Erythroblast (primary cell): ENCODE results near the gene HELZ.
"Not testable (repeated sequence)": the region's sequence is repeated elsewhere in the genome, so short reads cannot be mapped to it uniquely, and the experiment has no call there.

Experiments
- DNase-seq, 2 experiments: peaks; one replicate each; lab custom pipeline; 2025; lab: John Stamatoyannopoulos, UW
- GATA1 ChIP-seq: IDR thresholded peaks from 2 replicates; pipeline ENCODE4 v1.6.1; 2011; ENCODE audit warnings: low read depth, mild to moderate bottlenecking, control low read depth, low read length, moderate library complexity
- POLR2A ChIP-seq: IDR thresholded peaks from 2 replicates; pipeline ENCODE4 v1.6.1; 2011; ENCODE audit warnings: mild to moderate bottlenecking, low read length

The HELZ gene

GRCh38 chr17:67202503-67202902 is 42.5 kb downstream of the HELZ start:
- TF ChIP-seq GATA1 (no peak), POLR2A (no peak)
- DNase-seq, result no peak

GRCh38 chr17:67200727-67201301 is 44.2 kb downstream of the HELZ start:
- peak; percentile 7 to 23 for DNase-seq
- TF ChIP-seq GATA1, result no peak
- TF ChIP-seq POLR2A, result no peak

GRCh38 chr17:67198131-67198530 is 46.9 kb downstream of the HELZ start:
- DNase-seq, result no peak
- TF ChIP-seq POLR2A, result no peak
- no peak for TF ChIP-seq GATA1

GRCh38 chr17:67197023-67197422 is 48.0 kb downstream of the HELZ start:
- DNase-seq, result not testable (repeated sequence)

- TF ChIP-seq POLR2A, result no peak
- TF ChIP-seq GATA1, result no peak
- DNase-seq, result no peak
Observed at GRCh38 chr17:67196422-67196821, 48.6 kb downstream of the HELZ start.

GRCh38 chr17:67194134-67194533 is 50.9 kb downstream of the HELZ start:
- no peak for TF ChIP-seq GATA1
- no peak for TF ChIP-seq POLR2A
- DNase-seq, result no peak

- TF ChIP-seq GATA1, result no peak
- no peak for TF ChIP-seq POLR2A
- no peak for DNase-seq
Observed at GRCh38 chr17:67187927-67188326, 57.1 kb downstream of the HELZ start.

GRCh38 chr17:67186782-67187181 is 58.2 kb downstream of the HELZ start:
- TF ChIP-seq POLR2A, result no peak
- no peak for TF ChIP-seq GATA1

GRCh38 chr17:67183531-67183930 is 61.5 kb downstream of the HELZ start:
- no peak for DNase-seq
- no peak for TF ChIP-seq POLR2A
- TF ChIP-seq GATA1, result no peak

More at GRCh38 chr17:67186782-67187181, 58.2 kb downstream of the HELZ start:
- no peak for DNase-seq

- TF ChIP-seq GATA1 (no peak), POLR2A (no peak)
- DNase-seq, result no peak
Observed at GRCh38 chr17:67181825-67182224, 63.2 kb downstream of the HELZ start.

- DNase-seq, result no peak
- TF ChIP-seq POLR2A (no peak), GATA1 (no peak)
Observed at GRCh38 chr17:67180275-67180674, 64.7 kb downstream of the HELZ start.

GRCh38 chr17:67178555-67178954 is 66.4 kb downstream of the HELZ start:
- TF ChIP-seq GATA1 (no peak), POLR2A (no peak)

GRCh38 chr17:67177732-67178131 is 67.3 kb downstream of the HELZ start:
- DNase-seq, result no peak
- no peak for TF ChIP-seq POLR2A
- no peak for TF ChIP-seq GATA1

More at GRCh38 chr17:67178555-67178954, 66.4 kb downstream of the HELZ start:
- DNase-seq, result no peak

GRCh38 chr17:67174190-67174589 is 70.8 kb downstream of the HELZ start:
- no peak for TF ChIP-seq POLR2A
- TF ChIP-seq GATA1, result no peak
- DNase-seq, result no peak

GRCh38 chr17:67171560-67171959 is 73.4 kb downstream of the HELZ start:
- no peak for DNase-seq
- TF ChIP-seq GATA1 (no peak), POLR2A (no peak)
